Esophagus muscularis mucosa (tissue), 3 donors: Measurements from ENCODE around the gene BOK.

Experiments used
- CTCF ChIP-seq, 3 experiments: fragments of 200-600 bp in 2 of 3; fragments of 450-650 bp in 1 of 3; sonication (generic) in 2 of 3; IDR thresholded peaks; one replicate each; pipeline ENCODE4 v1.5.1; 2017 to 2019; ENCODE audit warnings: antibody characterized with exemption in 3 of 3, mild to moderate bottlenecking in 2 of 3, moderate library complexity in 1 of 3
- POLR2A ChIP-seq: fragments of 450-650 bp; IDR thresholded peaks from one replicate; pipeline ENCODE4 v1.6.1; 2017; ENCODE audit warnings: antibody characterized with exemption, moderate library complexity, mild to moderate bottlenecking, low read depth

DNA sequence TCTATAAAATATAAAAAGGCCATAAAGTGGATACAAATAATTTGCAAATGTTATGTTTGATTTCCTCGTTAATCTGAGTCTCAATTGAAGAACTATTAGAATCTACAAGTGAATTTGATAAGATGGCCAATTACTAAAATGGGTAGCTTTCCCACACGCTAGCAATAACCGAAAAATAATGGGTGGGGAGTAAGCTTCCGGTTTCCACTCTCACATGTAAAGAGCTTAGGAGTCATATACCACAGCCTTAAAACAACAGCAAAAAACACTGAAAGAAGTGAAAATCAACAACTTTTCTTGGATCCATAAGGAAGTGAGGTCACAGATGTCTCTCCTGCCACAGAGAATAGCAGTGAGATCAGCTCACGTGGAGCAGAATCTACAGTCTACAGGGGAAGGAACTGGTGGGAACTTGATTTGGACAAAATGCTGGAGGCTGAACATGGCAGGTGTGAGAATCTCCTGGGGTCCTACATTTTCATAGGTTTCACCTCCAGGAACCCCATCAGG is 59.8 kb downstream of the BOK start:
- no peak for TF ChIP-seq CTCF (IDR thresholded peaks at IDR 0.05)
- TF ChIP-seq POLR2A: no peak
